ENCODE results near the gene TXNDC2.

The TXNDC2 gene

DNA sequence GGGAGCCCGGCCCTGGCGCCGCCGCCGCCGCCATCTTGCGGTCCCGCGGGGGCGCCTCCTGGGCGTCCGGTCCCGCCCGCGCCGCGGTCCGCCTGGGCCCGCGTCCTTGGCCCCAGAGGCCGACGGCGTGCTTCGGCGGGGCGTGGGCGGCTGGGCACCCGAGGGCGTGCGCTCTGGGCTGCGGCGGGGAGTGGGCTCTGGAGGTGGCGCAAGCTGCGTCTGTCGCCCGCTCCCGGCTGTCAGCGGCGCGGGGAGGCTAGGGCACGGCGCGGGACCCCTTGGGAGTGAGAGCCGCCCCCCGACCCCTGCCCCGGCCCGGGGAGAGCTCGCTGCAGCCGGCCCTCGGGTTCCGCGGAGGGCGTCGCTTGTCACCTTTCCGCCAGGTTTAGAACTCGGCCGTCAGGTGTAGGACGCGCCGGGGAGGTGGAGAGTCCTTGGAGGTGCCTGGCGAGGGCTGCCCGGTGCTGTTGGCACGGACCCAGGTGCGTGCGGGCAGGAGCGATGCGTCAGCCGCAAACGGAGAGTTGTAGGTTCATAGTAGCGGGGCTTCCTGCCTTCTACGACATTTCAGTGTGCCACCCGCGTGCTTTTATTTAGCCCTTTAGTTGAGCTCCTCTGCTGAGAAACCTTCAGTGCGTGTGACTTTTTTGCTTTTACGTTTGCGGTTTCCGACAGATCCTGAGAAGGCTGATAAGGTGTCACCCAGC, 29.0 kb downstream of the TXNDC2 start:
- no peak for DNase-seq

DNA sequence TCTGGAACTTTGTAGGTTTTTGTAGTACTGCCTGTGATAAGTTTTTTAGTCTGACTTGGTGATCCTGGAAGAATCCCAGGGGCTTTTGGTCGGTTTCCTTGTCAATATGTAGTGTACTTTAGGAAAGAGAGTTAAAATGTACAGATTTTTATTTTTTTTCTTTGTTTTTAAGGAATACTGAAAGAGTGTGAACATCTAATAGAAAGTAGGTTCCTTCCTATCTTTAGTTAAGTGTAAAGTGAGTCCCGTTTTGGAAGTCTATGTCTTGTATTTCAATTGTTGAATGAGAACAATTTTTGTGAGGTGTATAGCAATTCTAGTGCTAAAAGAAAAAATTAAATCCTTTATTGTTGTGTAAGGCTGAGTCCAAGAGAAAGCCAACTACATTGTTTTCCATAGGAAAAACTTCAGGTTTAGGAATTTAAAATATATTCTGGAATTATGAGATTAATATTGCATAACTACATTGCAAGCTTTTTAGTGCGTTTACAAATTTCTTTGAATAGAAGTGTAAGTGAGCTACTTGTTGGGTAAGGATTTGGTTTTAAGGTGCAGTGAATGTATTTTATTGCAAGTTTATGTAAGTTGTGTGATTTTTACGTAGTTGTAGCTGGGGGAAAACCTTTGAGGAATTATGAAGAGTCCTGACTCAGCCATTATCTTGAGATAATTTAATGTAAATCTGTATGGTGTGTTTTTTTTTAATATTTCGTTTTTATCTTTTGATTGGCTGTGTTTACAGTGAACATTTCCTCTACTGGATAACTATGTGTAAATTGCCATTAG, 29.7 kb downstream of the TXNDC2 start:
- DNase-seq = no peak

DNA sequence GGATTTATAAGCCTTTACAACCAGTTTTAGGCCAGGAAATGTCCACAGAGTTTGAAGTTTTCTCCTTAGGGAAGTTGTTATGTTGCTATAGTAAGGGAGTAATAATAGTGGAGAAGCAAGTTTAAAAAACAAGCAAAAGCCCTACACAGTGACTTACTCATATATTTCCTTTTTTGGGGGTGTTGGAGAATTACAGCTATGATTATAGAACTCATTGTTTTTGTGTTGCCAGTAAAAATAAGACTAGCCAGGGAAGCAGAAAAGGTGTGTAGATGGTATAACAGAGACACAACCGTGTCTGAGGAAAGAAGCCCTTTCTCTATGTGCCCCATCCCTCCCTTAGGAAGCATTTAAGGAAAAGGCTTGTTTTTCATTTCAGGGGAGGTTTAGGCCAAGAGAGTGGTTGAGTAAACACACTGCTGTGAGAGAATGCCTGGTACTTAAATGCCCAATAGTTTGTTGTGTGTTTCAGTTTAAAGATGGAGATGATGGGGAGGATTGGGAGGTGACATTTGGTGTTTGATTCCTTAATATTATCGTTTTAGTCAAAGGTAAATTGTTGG, 30.4 kb downstream of the TXNDC2 start:
- no peak for DNase-seq

DNA sequence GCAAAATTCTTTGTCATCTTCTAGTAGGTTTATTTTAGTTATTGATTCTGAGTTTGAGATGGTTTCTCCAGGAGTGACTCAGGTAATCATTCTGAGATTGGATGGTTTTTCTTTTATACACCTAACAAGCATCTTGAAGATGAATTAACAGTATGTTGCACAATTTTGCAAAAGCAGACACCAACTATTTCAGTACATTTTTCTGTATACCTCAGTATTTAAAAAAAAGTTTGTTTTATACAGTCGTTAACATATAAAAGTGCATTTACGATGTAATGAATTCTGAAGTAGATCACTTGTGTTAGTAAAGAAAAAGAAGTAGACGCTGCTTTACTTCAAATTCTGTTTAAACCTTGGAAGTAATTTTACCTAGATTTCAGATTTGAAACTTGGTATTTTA, 31.0 kb downstream of the TXNDC2 start:
- DNase-seq = no peak

DNA sequence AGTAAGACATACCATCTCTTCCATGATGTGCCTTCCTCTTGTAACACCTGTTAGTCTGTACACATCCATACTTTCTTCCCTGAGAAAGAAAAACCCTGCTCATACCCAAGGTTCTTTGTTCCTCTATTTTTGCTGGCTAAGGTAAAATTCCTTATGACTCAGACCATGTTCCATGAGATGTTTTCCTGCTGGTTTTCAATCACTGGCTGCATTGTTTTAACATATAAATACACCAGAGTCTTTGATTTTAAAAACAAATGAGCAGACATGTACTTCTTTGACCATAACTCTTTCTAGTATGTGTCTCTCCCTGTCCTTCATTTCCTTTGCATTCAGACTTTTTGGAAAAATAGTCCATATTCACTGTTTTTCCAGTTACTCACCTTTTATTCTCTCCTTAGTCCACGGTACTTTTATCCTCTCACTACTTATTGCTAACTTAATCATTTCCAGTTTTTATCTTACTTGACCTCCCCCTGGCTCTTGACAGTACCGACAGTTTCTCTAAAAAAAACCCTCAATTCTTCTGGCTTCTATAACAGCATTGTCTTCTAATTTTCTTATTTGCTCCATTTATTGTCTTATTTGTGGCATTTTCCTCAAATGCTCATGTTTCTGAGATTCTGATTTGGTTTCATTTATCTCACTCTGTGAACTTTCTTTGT, 32.4 kb downstream of the TXNDC2 start:
- DNase-seq = no peak

DNA sequence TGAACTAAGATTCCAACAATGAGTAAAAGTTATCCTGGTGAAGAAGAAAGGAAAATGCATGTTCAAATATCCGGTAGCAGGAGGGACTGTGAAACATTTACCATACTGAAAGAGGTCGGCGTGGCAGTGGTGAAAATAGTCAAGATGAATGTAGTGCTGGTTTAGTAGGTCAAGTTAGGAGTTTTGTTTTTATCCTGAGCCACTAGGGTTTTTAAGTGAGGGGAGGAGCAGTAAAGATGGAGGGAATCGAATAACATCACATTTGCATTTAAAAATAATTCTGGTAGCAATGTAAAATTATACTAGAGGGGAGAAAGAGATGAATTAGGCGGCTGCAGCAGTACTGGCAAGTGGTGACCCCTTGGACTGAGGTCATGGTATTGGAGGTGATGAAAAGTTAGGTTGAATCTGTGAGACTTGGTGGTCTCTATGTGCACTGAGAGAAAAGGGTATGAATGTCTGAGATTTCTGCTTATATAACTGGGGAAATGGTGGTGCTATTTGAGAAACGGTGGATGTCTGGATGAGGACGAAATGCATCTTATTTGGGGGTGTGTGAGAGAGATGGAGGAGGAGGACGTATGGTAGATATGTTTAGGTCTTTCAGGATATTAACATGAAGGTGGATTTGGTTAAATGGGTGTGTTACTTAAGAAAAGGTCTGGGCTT, 33.9 kb downstream of the TXNDC2 start:
- no peak for DNase-seq

DNA sequence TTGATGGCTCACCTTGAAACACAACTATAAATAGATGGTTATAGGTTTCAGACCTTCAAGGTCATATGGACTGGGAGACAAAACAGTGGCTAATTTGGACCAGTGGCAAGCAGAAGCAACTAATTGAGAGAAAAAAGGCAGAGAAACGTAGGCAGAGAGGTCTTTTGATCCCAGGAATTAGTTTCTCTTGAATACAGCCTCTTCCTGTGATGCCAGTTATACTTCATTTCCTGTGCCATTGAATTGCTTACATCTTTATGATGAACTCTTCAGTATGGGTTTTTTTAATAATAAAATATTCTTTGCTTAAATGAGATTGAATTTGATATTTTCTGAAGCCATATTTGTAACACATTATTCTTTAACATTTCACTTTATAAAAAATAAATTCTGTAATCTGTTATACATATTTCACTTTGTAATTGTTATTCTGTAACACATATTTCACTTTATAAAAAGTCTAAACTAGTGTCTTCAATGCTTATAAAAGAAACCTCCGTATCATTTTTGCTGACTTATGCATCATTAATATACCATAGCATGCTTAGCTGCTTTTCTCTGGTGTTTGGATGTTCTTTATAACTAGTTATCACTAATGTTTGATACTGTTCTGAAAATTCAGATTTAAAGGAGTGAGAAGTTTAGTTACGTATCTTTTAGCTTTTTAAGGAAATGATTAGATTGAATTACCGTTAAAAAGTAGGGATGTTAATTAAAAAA, 37.0 kb downstream of the TXNDC2 start:
- no peak for DNase-seq

DNA sequence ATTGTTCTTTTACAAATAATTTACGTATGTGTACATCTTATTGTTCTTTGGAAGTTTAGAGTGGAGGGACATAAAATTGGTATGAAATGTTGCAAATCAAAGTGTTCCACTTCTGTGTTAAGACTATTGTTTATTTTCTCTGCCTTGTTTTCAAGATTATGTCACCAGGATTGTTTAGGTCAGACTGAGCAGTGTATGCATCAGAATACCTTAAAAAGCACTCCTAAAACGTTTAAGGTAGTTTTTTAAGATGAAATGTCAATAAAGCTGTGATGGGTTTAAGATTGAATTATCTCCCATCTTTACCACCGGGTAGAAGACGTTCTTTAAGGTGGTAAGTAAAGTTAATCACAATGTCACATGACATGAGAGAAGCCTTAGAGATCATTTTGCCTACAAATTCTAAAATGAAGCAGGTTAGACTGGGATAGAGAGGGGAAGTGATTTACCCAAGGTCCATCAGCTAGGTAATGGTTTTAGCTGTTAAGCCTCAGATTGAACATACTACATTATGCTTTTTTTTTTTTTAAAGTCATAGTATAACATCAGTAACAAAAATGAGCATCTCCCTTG, 38.7 kb downstream of the TXNDC2 start:
- no peak for DNase-seq

DNA sequence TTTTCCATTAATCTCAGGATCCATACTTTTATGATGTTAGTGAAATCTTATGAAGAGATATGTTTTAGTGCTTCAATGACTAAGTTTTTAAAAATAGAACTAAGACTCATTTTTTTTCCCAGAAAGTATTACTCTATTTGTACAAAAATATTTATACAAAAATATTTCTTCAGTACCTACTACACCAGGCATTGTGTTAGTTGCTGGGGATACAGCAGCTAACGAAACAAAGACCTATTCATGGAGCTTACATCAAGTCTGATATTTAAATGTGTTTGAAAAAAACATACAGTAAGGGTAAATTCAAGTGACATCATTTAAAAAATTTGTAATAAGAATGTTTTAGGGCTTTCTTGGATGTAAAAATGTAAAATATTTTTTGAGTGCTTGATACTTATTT, 39.6 kb downstream of the TXNDC2 start:
- DNase-seq = no peak

DNA sequence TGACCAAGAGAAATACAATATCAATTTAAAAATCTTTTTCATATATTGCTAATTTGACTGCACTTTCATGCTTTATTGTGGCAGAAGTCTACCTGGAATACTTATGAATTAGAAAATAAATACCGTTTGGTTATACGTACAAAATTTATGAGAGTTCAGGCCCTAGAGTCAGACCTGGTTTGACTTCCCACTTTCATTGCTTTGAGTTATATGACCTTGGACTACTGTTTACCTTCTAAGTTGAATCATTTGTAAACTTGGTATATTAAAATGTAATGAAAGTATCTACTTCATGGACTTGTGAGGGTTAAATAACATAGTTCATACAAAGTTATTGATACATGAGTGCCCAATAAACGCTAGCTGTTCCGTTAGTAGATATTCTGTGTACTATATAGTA, 40.0 kb downstream of the TXNDC2 start:
- no peak for DNase-seq

DNA sequence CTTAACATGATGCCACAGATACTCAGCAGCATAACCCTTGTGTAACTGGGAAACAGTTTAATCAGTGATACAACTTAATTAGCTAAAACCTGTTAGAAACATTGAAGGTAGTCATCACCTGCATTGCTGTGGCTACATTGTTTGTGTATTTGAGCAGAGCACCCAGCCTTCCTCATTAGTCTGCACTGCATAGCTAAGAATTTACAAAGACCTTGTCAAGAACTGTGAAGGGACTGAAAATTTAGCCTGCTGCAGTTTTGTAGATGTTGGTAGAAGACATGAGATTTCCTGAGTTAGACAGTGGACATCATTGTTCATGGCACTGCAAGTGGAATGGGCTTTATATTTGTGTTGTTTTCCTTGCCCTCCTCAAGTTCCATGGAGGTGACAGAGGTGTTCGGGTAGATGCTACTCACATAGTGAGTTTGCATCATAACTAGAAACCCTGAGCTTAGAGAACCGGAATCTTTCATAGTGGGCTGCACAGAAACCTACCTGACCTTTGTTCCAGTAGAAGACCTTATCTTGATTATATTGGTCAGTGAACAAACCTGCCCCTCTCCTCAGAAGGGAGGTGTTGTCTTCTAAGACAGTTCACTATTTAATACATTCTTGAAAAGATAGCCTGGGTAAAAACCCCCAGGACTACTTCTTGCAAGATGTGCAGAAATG, 40.6 kb downstream of the TXNDC2 start:
- no peak for DNase-seq

DNA sequence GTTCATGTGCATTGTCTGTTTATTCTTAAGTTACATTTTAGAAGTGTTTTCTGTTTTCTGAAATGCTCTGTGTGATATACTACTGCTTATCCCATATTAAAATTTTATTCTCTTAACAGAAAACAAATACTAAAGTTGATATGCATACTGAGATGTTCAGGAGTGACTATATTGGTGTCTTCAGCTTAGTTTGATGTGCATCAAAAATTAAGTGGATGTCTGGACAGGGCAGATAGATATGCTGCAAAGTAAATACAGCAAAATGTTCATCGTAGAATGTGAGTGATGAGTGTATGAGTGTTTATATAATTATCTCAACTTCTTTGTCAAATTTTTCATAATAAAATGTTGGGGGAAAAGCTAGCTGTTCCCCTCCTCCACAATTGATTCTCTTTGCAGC, 41.2 kb downstream of the TXNDC2 start:
- no peak for DNase-seq

DNA sequence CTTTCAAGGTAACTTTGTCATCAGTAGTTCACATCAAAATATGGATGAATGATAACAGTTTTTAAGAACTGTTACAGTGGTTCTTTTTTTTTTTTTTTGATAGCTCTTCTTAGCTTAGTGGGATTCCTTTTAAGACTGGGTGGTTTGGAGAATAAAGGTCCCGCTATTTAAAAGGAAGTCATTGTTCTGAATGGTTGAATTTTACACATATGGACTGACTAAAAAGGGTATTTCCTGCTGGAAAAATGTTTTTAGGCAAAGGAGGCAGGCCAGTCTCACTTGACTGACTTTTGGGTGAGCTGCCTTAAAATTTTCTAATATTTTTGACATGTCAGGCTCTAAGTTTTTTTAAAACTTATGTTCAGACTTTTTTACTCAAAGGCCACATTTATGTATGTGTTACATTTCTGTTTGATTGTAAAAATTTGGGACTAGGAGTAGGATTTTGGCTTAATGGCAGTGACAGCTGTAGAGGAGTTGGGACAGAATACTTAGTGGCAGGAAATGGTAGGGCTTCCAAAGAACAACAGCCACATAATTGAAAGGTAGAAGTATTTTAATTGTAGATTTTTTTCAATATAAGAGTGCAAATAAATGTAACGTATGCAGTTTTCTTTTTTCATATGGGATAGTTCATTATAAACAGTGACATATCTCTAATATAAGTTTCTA, 41.8 kb downstream of the TXNDC2 start:
- DNase-seq = no peak

DNA sequence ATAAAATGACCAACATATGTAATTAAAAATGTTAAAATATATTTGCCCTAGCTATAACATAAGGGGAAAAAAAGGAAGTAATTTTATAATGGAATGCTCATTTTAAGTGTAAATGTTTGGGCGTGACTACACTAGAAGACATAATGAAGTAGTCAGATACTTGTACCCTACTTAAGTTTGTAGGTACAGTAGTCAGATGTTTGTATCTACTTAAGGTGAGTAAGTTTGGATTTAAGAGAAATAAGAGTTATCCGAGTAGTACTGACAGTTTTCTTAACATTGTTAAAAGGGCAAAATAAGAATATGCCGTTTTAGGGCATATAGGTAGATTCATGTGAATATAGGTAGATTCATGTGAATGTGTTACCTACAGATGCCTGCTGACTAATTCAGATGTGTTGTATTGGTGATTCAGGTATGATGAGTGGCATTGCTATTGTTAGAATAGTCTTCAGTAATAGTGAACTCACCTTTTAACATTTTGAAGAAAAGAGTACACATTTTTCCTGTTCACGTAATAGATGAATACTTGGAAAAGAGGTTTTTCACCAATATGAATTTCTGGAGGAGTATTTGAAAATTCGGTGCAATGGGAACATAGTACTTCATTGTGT, 43.0 kb downstream of the TXNDC2 start:
- DNase-seq = no peak

DNA sequence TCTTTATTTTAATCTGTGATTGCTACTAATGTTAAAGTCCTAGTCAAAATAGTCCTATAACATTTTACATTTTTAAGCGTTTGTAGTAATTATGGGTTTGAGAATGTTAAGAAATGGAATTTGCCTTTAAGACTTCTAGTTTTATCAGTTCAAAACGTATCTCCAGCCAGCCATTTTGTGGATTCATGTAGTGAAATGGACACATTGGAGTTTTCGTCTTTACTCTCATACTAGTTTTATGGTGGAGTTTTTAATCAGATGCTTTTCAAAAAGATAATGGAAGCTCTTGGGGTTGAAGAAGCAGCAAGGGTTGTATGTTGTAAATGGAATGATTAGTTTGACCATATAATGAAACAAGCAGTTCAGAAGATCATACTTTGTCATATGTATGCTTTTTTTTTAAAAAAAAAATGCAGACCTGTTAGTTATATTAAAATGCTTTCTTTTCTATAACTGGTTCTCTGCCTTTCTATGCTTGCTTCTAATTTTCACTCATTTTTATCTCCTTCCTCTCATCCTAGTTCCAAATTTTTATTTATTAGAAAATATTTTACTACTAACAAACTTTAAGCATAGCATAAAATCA, 44.6 kb downstream of the TXNDC2 start:
- DNase-seq = no peak

DNA sequence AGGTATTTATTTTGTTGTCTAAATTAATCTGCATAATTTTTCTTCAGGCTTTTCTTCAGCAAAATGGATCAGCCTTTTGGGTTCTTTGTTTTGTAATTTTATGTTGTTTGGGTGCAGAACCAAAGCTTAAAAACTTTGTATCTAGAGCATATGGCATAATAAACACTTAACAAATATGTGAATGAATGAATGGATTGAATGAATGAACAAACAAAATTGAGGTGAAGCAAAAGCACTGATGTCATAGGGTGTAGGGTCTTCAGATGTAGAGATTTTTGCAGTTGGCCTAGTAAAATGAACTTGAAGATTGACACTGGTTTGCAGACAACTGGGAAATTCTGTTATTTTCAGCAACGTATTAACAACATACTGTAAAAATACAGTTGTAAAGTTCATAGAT, 45.4 kb downstream of the TXNDC2 start:
- no peak for DNase-seq

DNA sequence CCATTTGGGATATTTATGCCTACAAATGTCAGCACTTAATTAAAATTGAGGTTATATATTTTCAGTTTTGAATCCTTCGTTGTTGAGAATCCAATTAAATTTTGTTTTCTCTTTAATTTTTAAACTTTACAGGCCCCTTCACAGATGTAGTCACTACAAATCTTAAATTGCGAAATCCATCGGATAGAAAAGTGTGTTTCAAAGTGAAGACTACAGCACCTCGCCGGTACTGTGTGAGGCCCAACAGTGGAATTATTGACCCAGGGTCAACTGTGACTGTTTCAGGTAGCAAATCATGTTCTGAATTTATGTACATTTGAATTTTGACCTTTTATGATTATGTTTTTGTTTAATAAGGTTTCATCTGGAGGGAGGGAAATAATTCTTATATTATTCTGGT, 45.9 kb downstream of the TXNDC2 start:
- DNase-seq = no peak

DNA sequence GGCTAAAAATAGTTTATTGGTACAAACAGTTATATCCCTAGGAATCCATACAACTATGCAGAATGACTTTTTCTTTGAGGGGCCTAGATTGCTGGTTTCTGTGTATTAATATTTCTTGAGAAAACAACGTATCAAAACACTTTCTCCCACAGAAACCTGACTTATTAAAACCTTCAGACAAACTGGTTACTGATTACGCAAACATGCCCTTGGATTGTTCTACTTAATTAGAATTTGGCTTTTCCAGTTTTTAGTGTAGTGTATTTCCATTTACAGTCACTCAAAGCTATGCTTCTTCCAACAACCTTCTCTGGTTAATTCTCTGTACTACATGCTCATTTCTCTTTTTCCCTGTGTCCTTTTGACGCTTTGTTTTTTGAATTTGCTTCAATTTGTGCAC, 48.1 kb downstream of the TXNDC2 start:
- no peak for DNase-seq

DNA sequence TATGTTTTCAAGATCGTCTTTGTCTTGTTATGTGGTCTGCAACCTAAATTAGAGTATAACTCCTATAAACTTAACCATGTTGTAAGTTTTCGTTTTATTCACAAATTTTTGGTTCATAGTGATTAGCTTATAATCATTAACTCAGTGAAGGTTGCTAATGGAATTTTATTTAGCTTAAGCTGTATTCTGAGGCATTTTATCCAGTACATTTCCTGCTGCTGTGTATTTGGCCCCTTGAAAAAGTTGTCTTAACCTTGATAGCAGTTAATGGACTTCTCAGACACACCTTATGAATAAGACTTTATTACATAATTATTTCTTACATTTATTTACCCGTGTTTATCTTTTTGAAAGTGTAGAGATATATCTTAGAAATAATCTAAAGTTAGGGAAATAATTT, 48.5 kb downstream of the TXNDC2 start:
- DNase-seq = no peak
